Gastrocnemius medialis (tissue), 4 donors: ENCODE data around the gene CHRM4. TPM values are rescaled to one million over a fixed set of nuclear protein-coding genes. Genes with fewer than 3 reads are reported as not detected.

Experiments
- ATAC-seq, 2 donors: fragments of 150-250 bp; one replicate each; pipeline ENCODE4 v1.9.1; 2016
- DNase-seq, 2 donors: peaks; one replicate each; pipeline ENCODE4 v3.0.0-alpha.2; 2019
- H3K27ac ChIP-seq, 4 donors: fragments of 200-600 bp; sonication (generic); 1 replicate in 1 of 4; 2 replicates in 3 of 4; pipeline ENCODE4 v1.5.1; 2016 to 2018; ENCODE audit warnings: mild to moderate bottlenecking in 2 of 4, moderate library complexity in 1 of 4
- H3K27me3 ChIP-seq, 3 donors: fragments of 200-600 bp; sonication (generic) in 2 of 3; 1 replicate in 1 of 3; 2 replicates in 2 of 3; pipeline versions ENCODE4 v1.5.1 to v1.6.0; 2016 to 2019; ENCODE audit warnings: mild to moderate bottlenecking in 1 of 3, moderate library complexity in 1 of 3
- H3K36me3 ChIP-seq, 2 donors: fragments of 200-600 bp; sonication (generic) in 1 of 2; one replicate each; pipeline ENCODE4 v1.5.1; 2017 to 2018
- H3K4me1 ChIP-seq, 2 donors: fragments of 200-600 bp; sonication (generic) in 1 of 2; one replicate each; pipeline ENCODE4 v1.5.1; 2016 to 2017; ENCODE audit warnings: mild to moderate bottlenecking in 2 of 2
- H3K4me3 ChIP-seq, 4 donors: fragments of 200-600 bp; sonication (generic) in 3 of 4; 1 replicate in 1 of 4; 2 replicates in 3 of 4; pipeline ENCODE4 v1.5.1; 2016 to 2019; ENCODE audit warnings: mild to moderate bottlenecking in 2 of 4
- H3K9me3 ChIP-seq, 3 donors: fragments of 200-600 bp; sonication (generic) in 2 of 3; 1 replicate in 1 of 3; 2 replicates in 2 of 3; pipeline ENCODE4 v1.5.1; 2016 to 2019
- CTCF ChIP-seq, 5 experiments: fragments of 450-650 bp in 3 of 5; fragments of 200-600 bp in 2 of 5; sonication (generic) in 2 of 5; IDR thresholded peaks in 4 of 5; conservative IDR thresholded peaks in 1 of 5; 1 replicate in 4 of 5; 2 replicates in 1 of 5; pipeline ENCODE4 v1.5.1; 2016 to 2019; ENCODE audit warnings: antibody characterized with exemption in 5 of 5, mild to moderate bottlenecking in 3 of 5, moderate library complexity in 3 of 5
- POLR2A ChIP-seq, 2 donors: fragments of 450-650 bp; IDR thresholded peaks; one replicate each; pipeline ENCODE4 v1.6.1; 2017; ENCODE audit warnings: antibody characterized with exemption in 2 of 2, mild to moderate bottlenecking in 2 of 2, moderate library complexity in 2 of 2
- in situ Hi-C, 4 donors: fragments of 200-750 bp; cut with MboI; loops; one replicate each; pipeline versions ENCODE4 v1.15.0 to v1.8.0; 2017; ENCODE audit warnings: low sequenced_read_pairs in 4 of 4
- intact Hi-C: fragments of 100-400 bp; cut with DNase I; formaldehyde crosslinking; loops from one replicate; pipeline ENCODE4 v1.15.1; 2023; ENCODE audit warnings: low total_unique reads
- total RNA-seq, 4 donors: library from RNA; depleted of rRNA; stranded (reverse); fragments of >200 nt; gene quantifications; one replicate each; pipeline versions ENCODE4 v1.1.0 to v1.2.3, GENCODE V29; 2016

Gene CHRM4
- total RNA-seq, 4 donors from 2014 or later = not detected

DNA sequence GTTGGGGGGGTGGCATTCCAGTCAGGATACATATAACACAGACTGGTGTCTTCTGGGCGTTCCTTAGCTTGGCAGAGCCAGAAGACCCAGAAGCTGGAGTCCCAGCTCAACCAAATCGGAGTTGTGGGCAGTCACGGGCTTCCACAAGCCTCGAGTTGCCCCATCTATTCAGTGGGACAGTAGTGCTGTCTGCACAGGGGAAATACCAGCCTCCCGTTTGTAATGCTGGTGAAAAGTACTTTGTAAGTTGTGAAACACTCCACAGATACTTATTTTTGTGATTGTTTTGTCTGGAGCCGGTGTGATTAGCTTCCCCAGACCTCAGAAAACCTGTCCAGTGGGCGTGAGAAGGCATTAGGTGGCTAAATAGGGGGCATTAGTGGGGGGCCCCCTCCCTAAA is 30.7 kb downstream of the CHRM4 start:
- Histone ChIP-seq H3K36me3 (no peaks in the 10 kb centered on the region), H3K4me1 (peaks cover 54% of the 10 kb centered on the region in 2 donors), H3K4me3 (peak overlapping the region; percentile 50 to 77 (median 71)), H3K9me3 (no peaks in the 10 kb centered on the region), H3K27me3 (no peaks in the 10 kb centered on the region), H3K27ac (peak overlapping the region; percentile 98 to 100 (median 98))
- peak; percentile 9 to 16 for ATAC-seq
- no peak for TF ChIP-seq POLR2A (IDR thresholded peaks at IDR 0.05)
- TF ChIP-seq CTCF (IDR thresholded peaks at IDR 0.05 in 4 of 5, conservative IDR thresholded peaks at IDR 0.05 in 1 of 5) = no peak
- intact Hi-C loops (loop anchor here (5.0 to 10.0 kb wide), 3 partner anchors 341 to 1064 kb away; partner anchors contain the start of genes ARHGAP1, PACSIN3, PSMC3 and ZNF408), in situ Hi-C loops (no loop called here)
- DNase-seq = no peak

- intact Hi-C loops = loop anchor here (5.0 to 10.0 kb wide), 3 partner anchors 342 to 1065 kb away; partner anchors contain the start of genes ARHGAP1, PACSIN3, PSMC3 and ZNF408
- DNase-seq (no peak), ATAC-seq (no peak)
- peak overlapping the region; percentile 98 to 100 (median 98) for H3K27ac ChIP-seq
- H3K36me3 ChIP-seq = no peaks in the 10 kb centered on the region
- TF ChIP-seq POLR2A (IDR thresholded peaks at IDR 0.05) = no peak
- no peak for TF ChIP-seq CTCF (IDR thresholded peaks at IDR 0.05 in 4 of 5, conservative IDR thresholded peaks at IDR 0.05 in 1 of 5)
- no peaks in the 10 kb centered on the region for H3K9me3 ChIP-seq
- in situ Hi-C loops = no loop called here
- H3K4me1 ChIP-seq = peaks cover 45% of the 10 kb centered on the region in 2 donors
- no peak overlapping the region for H3K4me3 ChIP-seq
- H3K27me3 ChIP-seq = no peaks in the 10 kb centered on the region
Measured at GRCh38 chr11:46359953-46360352, 31.6 kb downstream of the CHRM4 start.

GRCh38 chr11:46357483-46357936 is 34.1 kb downstream of the CHRM4 start:
- intact Hi-C loops (no loop called here), in situ Hi-C loops (no loop called here)
- no peak for ATAC-seq
- H3K27ac ChIP-seq = peak overlapping the region in 3 of 4 donors; percentile 25 to 98 (median 36)
- H3K4me1 ChIP-seq = peaks cover 23 to 24% of the 10 kb centered on the region in 2 donors
- no peaks in the 10 kb centered on the region for H3K36me3 ChIP-seq
- no peak overlapping the region for H3K4me3 ChIP-seq
- H3K27me3 ChIP-seq = no peaks in the 10 kb centered on the region
- no peak for DNase-seq
- no peak for TF ChIP-seq POLR2A (IDR thresholded peaks at IDR 0.05)
- TF ChIP-seq CTCF (IDR thresholded peaks at IDR 0.05 in 4 of 5, conservative IDR thresholded peaks at IDR 0.05 in 1 of 5) = no peak
- H3K9me3 ChIP-seq = no peaks in the 10 kb centered on the region

DNA sequence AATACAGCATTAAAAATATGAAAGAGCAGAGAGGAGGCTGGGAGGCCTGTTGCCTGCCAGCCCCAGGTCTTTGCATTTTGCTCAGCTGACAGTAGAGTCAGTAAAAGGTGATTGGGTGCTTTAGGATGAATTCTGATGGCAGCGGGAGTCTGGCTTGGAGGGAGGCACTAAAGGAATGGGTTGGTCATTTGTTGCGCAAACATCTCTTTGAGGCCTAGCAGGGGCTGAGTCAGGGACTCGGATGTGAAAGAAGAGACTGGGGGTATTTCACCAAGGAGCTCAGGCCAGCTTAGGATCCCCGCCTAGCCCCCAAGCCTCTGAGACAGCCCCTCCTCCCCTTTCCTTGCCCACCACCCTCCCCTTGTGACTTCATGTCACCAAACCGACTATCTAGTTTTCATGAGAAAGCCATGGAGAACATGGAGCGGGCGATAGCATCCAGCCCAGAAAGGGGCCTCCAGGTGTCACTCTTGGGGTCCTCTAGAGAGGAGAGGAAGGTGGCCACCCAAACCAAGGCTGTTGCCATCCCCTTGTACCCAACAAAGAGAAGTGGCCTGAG is 34.6 kb downstream of the CHRM4 start:
- intact Hi-C loops (no loop called here), in situ Hi-C loops (no loop called here)
- Histone ChIP-seq H3K4me3 (no peak overlapping the region), H3K9me3 (no peaks in the 10 kb centered on the region), H3K27ac (no peak overlapping the region), H3K27me3 (no peaks in the 10 kb centered on the region), H3K36me3 (no peaks in the 10 kb centered on the region), H3K4me1 (peaks cover 23 to 26% of the 10 kb centered on the region in 2 donors)
- no peak for TF ChIP-seq POLR2A (IDR thresholded peaks at IDR 0.05)
- TF ChIP-seq CTCF (IDR thresholded peaks at IDR 0.05 in 4 of 5, conservative IDR thresholded peaks at IDR 0.05 in 1 of 5) = no peak
- no peak for DNase-seq
- ATAC-seq = no peak
